Ovary (tissue), 3 donors: ENCODE data around the gene FUT3.

Experiments
- POLR2A ChIP-seq: fragments of 450-650 bp; IDR thresholded peaks from one replicate; pipeline ENCODE4 v1.6.1; 2017; ENCODE audit warnings: antibody characterized with exemption, mild to moderate bottlenecking, moderate library complexity
- TF ChIP-seq, protein P1 (sequence below), 3 donors: fragments of 450-650 bp in 2 of 3; fragments of 200-600 bp in 1 of 3; IDR thresholded peaks; one replicate each; pipeline versions ENCODE4 v1.5.1 to v1.8.0; 2016 to 2022; ENCODE audit warnings: antibody characterized with exemption in 3 of 3, mild to moderate bottlenecking in 1 of 3
- donor health status: DM: no; HTN: no; CAD: no.

DNA sequence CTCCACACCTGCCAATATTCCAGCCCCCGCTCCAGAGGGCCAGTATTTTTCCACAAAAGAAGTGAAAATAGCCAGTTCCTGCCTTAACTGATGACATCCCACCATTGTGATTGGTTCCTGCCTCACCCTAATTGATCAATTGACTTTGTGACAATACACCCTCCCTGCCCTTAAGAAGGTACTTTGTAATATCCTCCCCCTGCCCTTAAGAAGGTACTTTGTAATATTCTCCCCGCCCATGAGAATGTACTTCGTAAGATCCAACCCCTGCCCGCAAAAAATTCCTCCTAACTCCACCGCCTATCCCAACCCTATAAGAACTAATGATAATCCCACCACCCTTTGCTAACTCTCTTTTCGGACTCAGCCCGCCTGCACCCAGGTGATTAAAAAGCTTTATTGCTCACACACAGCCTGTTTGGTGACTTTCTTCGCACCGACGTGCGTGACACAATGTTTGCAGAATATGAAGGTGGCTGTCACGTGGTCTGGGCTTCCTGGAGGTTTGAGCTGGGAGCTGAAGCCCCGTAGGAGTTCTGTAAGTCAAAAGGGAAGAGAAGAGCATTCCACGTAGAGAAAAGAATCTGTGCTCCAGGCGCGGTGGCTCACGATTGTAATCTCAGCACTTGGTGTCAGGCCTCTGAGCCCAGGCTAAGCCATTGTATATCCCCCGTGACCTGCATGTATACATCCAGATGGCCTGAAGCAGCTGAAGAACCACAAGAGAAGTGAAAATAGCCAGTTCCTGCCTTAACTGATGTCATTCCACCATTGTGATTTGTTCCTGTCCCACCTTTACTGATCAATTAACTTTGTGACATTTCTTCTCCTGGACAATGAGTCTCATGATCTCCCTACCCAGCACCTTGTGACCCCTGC lies 6.2 kb upstream of the FUT3 start:
- TF ChIP-seq, protein P1, sequence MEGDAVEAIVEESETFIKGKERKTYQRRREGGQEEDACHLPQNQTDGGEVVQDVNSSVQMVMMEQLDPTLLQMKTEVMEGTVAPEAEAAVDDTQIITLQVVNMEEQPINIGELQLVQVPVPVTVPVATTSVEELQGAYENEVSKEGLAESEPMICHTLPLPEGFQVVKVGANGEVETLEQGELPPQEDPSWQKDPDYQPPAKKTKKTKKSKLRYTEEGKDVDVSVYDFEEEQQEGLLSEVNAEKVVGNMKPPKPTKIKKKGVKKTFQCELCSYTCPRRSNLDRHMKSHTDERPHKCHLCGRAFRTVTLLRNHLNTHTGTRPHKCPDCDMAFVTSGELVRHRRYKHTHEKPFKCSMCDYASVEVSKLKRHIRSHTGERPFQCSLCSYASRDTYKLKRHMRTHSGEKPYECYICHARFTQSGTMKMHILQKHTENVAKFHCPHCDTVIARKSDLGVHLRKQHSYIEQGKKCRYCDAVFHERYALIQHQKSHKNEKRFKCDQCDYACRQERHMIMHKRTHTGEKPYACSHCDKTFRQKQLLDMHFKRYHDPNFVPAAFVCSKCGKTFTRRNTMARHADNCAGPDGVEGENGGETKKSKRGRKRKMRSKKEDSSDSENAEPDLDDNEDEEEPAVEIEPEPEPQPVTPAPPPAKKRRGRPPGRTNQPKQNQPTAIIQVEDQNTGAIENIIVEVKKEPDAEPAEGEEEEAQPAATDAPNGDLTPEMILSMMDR (IDR thresholded peaks at IDR 0.05): no peak
- TF ChIP-seq POLR2A: no peak
